ENCODE results near the gene CCDC18. TPM values are rescaled to one million over a fixed set of nuclear protein-coding genes. Genes with fewer than 3 reads are reported as not detected.

The CCDC18 gene
- total RNA-seq, 1 donor from 2014 or later: 3.4 TPM

DNA sequence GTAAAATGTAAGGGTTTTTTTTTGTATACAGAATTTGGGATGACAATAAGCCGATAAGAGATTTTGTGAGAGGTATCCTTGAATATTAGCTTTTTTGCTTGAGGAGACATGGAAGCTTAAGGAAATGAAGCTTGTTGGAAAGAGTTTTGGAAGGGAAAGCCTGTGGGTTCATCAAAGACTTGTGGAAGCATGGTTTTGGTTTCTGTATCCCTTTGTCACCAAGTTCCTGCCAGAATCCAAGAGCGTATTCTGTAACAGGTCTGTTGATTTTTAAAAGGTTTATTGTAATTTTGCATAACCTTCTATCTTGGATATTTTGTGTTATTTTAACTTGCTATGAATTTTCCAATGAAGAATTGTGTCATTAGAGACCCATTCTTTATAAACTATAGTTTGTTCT lies 38.4 kb upstream of the CCDC18 start:
- H3K4me1 ChIP-seq: no peaks in the 10 kb centered on the region
- H3K4me3 ChIP-seq: no peak overlapping the region
- no peak for DNase-seq
- no peaks in the 10 kb centered on the region for H3K27me3 ChIP-seq (ENCODE audit: low read depth)
- H3K36me3 ChIP-seq: peaks cover 16% of the 10 kb centered on the region
- intact Hi-C loops (cut with micrococcal nuclease): no loop called here
- H3K9me3 ChIP-seq (replicated peaks): no peaks in the 10 kb centered on the region
- no peak overlapping the region for H3K27ac ChIP-seq (replicated peaks)
- TF ChIP-seq, protein P1, sequence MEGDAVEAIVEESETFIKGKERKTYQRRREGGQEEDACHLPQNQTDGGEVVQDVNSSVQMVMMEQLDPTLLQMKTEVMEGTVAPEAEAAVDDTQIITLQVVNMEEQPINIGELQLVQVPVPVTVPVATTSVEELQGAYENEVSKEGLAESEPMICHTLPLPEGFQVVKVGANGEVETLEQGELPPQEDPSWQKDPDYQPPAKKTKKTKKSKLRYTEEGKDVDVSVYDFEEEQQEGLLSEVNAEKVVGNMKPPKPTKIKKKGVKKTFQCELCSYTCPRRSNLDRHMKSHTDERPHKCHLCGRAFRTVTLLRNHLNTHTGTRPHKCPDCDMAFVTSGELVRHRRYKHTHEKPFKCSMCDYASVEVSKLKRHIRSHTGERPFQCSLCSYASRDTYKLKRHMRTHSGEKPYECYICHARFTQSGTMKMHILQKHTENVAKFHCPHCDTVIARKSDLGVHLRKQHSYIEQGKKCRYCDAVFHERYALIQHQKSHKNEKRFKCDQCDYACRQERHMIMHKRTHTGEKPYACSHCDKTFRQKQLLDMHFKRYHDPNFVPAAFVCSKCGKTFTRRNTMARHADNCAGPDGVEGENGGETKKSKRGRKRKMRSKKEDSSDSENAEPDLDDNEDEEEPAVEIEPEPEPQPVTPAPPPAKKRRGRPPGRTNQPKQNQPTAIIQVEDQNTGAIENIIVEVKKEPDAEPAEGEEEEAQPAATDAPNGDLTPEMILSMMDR (IDR thresholded peaks at IDR 0.05; ENCODE audit: borderline replicate concordance): no peak

DNA sequence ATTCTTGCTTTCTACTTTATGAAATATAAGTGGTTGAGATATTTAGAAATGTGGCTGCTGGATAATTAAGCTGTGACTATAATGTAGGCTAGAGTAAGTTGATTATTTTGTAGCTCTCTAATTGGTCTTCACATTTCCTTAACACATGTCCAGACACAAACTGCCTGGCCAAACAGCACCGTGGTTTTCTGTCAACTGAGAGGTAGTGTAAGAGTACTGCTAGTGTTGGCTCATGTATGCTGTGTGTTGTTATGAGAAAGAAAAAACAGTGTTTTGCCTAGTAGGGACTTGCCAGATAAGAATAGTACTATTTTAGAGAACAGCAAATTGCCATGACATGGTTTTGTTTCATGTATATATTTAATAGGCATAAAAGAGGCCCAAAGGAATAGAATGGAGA lies 37.4 kb upstream of the CCDC18 start:
- Histone ChIP-seq H3K27ac (replicated peaks) (no peak overlapping the region), H3K4me1 (peaks cover 9% of the 10 kb centered on the region), H3K27me3 (ENCODE audit: low read depth) (no peaks in the 10 kb centered on the region), H3K36me3 (peaks cover 6% of the 10 kb centered on the region), H3K4me3 (no peak overlapping the region), H3K9me3 (replicated peaks) (no peaks in the 10 kb centered on the region)
- TF ChIP-seq, protein P1 (IDR thresholded peaks at IDR 0.05; ENCODE audit: borderline replicate concordance): no peak
- intact Hi-C loops (cut with micrococcal nuclease): no loop called here
- DNase-seq: no peak

DNA sequence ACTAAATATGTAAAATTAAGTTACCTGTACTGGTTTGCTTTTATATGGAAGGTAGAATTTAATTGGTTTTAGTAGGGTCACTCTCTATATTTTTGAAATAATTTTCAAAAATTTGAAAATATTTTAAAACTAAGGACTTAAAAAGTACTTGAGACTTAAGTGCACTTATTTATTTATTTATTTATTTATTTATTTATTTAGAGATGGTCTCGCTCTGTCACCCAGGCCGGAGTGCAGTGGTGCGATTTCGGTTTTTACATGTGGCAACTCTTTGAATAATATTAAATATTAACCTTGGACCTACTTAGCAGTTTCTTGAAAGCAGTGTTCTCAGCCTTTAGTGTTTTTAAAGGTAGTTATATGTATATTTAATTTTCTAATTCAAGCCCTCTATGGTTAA lies 36.8 kb upstream of the CCDC18 start:
- DNase-seq: no peak
- TF ChIP-seq, protein P1 (IDR thresholded peaks at IDR 0.05; ENCODE audit: borderline replicate concordance): no peak
- no peaks in the 10 kb centered on the region for H3K27me3 ChIP-seq (ENCODE audit: low read depth)
- no peaks in the 10 kb centered on the region for H3K9me3 ChIP-seq (replicated peaks)
- no peak overlapping the region for H3K4me3 ChIP-seq
- peaks cover 10% of the 10 kb centered on the region for H3K36me3 ChIP-seq
- peaks cover 10% of the 10 kb centered on the region for H3K4me1 ChIP-seq
- no peak overlapping the region for H3K27ac ChIP-seq (replicated peaks)
- intact Hi-C loops (cut with micrococcal nuclease): no loop called here

DNA sequence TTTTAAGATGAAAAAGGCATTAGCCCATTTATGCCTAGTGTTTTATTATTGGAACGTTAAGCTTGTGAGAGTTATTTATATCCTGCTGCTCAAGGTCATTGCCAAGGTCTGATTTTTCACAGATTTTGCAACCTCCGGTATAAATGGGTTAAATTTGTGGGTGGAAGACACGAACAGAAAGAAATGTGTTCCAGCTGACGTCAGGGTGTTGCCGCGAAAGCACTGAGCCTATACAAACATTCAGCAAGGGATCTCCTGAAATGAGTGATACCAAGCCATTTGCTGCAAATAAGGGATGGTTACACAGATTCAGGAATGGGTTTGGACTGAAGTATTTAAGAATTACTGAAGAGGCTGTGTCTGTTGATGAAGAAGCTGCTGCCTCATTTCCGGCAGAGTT lies 32.5 kb upstream of the CCDC18 start:
- TF ChIP-seq, protein P1 (IDR thresholded peaks at IDR 0.05; ENCODE audit: borderline replicate concordance): no peak
- intact Hi-C loops (cut with micrococcal nuclease): no loop called here
- Histone ChIP-seq H3K4me3 (no peak overlapping the region), H3K36me3 (peaks cover 39% of the 10 kb centered on the region), H3K27ac (replicated peaks) (no peak overlapping the region), H3K27me3 (ENCODE audit: low read depth) (no peaks in the 10 kb centered on the region), H3K4me1 (peaks cover 10% of the 10 kb centered on the region), H3K9me3 (replicated peaks) (no peaks in the 10 kb centered on the region)
- no peak for DNase-seq

DNA sequence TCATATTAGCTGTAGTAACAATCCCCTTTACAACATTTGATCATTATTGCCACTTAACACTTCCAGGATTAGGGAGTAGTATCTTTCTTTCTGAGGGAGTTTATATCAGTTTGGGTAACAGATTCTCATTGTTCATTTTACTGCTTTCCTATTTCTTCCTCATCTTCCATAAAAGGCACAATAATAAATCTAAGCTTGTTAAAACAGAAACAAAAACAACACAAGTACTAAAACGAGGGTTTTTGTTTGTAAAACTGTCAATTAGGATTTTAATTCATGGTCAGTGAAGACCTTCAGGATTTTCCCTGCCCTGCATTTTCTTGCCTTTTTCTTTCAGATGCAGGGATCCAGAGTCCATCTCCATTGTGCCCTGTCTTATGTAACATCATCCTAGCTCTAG lies 29.8 kb upstream of the CCDC18 start:
- no peak overlapping the region for H3K27ac ChIP-seq (replicated peaks)
- H3K36me3 ChIP-seq: peaks cover 62% of the 10 kb centered on the region
- H3K9me3 ChIP-seq (replicated peaks): no peaks in the 10 kb centered on the region
- TF ChIP-seq, protein P1 (IDR thresholded peaks at IDR 0.05; ENCODE audit: borderline replicate concordance): no peak
- no peak overlapping the region for H3K4me3 ChIP-seq
- DNase-seq: no peak
- intact Hi-C loops (cut with micrococcal nuclease): no loop called here
- no peaks in the 10 kb centered on the region for H3K27me3 ChIP-seq (ENCODE audit: low read depth)
- peaks cover 17% of the 10 kb centered on the region for H3K4me1 ChIP-seq

DNA sequence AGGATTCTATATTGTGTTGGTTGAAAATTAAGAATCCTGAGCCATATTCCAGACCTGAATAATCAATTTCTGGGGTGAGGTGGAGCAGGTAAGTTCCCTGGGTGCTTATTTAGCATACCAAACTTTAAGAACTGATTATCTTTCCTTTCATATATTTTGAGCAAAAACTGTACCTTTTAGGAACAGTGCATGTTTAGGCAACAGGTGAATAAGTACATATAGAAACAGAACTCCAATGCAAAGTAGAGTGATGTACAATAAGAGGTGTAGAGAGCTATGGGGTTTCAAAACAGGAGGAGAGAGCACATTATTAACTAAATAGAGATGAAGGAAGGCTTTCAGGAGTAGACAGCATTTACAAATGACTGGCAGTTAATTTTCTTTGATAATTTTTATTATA lies 29.1 kb upstream of the CCDC18 start:
- no peaks in the 10 kb centered on the region for H3K9me3 ChIP-seq (replicated peaks)
- no peak overlapping the region for H3K4me3 ChIP-seq
- no peak overlapping the region for H3K27ac ChIP-seq (replicated peaks)
- intact Hi-C loops (cut with micrococcal nuclease): no loop called here
- TF ChIP-seq, protein P1 (IDR thresholded peaks at IDR 0.05; ENCODE audit: borderline replicate concordance): no peak
- DNase-seq: no peak
- peaks cover 17% of the 10 kb centered on the region for H3K4me1 ChIP-seq
- peaks cover 67% of the 10 kb centered on the region for H3K36me3 ChIP-seq
- no peaks in the 10 kb centered on the region for H3K27me3 ChIP-seq (ENCODE audit: low read depth)

Data from left ventricle myocardium inferior (tissue), 1 donor.